Muscle layer of duodenum (tissue), 2 donors: Measurements from ENCODE around the gene ZNF827.
"Not testable (repeated sequence)": the region's sequence is repeated elsewhere in the genome, so short reads cannot be mapped to it uniquely, and the experiment has no call there.

Experiments
- H3K27ac ChIP-seq: one replicate; pipeline ENCODE4 v1.7.0; 2013; ENCODE audit warnings: mild to moderate bottlenecking, low read length
- H3K27me3 ChIP-seq: one replicate; pipeline ENCODE4 v1.7.0; 2013; ENCODE audit warnings: low read depth, mild to moderate bottlenecking, control low read depth, low read length
- H3K36me3 ChIP-seq, 2 donors: one replicate each; pipeline ENCODE4 v1.7.0; 2013; ENCODE audit warnings: low read length in 2 of 2, control low read depth in 1 of 2, mild to moderate bottlenecking in 1 of 2; ENCODE audit not compliant: insufficient read depth in 2 of 2, control insufficient read depth in 1 of 2
- H3K4me1 ChIP-seq, 2 donors: one replicate each; pipeline ENCODE4 v1.7.0; 2013; ENCODE audit warnings: low read length in 2 of 2, mild to moderate bottlenecking in 2 of 2, control low read depth in 1 of 2, moderate library complexity in 1 of 2; ENCODE audit not compliant: insufficient read depth in 2 of 2, control insufficient read depth in 1 of 2
- H3K4me3 ChIP-seq, 2 donors: one replicate each; pipeline ENCODE4 v1.7.0; 2013; ENCODE audit warnings: low read length in 2 of 2, low read depth in 1 of 2, mild to moderate bottlenecking in 1 of 2
- H3K9me3 ChIP-seq, 2 donors: one replicate each; pipeline ENCODE4 v1.7.0; 2013; ENCODE audit warnings: low read length in 2 of 2, control low read depth in 1 of 2, mild to moderate bottlenecking in 1 of 2; ENCODE audit not compliant: control insufficient read depth in 1 of 2
- donor health status: healthy.

Gene ZNF827

GRCh38 chr4:145839151-145839550 is 99.5 kb downstream of the ZNF827 start:
- Histone ChIP-seq H3K36me3 (peaks cover 4 to 6% of the 10 kb centered on the region in 2 donors), H3K27ac (no peak overlapping the region), H3K4me1 (no peaks in the 10 kb centered on the region), H3K4me3 (no peak overlapping the region), H3K27me3 (no peaks in the 10 kb centered on the region), H3K9me3 (no peaks in the 10 kb centered on the region)

GRCh38 chr4:145832384-145832783 is 106.2 kb downstream of the ZNF827 start:
- H3K36me3 ChIP-seq, H3K27me3 ChIP-seq, H3K4me1 ChIP-seq, H3K9me3 ChIP-seq, H3K27ac ChIP-seq, H3K4me3 ChIP-seq: not testable (repeated sequence)

DNA sequence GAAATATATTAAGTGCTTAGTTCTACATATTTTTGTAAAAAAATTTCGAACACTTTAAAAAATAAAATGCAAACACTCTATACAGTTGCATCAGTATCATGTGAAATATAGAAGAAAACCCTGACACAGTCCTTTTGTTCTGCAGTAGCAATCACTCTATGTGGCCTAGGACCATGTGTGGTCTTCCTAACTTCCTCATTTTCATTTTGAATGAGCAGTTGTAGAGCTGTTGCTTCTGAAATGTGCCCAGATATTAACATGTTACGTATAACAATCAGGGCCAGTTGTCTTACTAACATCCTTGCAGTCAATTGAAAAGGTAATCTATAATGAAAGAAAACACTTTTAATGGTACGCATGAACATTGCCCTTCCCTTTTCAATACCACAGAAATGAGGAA is 107.9 kb downstream of the ZNF827 start:
- H3K27me3 ChIP-seq: no peaks in the 10 kb centered on the region
- H3K9me3 ChIP-seq: no peaks in the 10 kb centered on the region
- H3K4me1 ChIP-seq: no peaks in the 10 kb centered on the region
- no peak overlapping the region for H3K27ac ChIP-seq
- H3K36me3 ChIP-seq: peaks cover 0 to 6% of the 10 kb centered on the region in 2 donors
- H3K4me3 ChIP-seq: no peak overlapping the region

DNA sequence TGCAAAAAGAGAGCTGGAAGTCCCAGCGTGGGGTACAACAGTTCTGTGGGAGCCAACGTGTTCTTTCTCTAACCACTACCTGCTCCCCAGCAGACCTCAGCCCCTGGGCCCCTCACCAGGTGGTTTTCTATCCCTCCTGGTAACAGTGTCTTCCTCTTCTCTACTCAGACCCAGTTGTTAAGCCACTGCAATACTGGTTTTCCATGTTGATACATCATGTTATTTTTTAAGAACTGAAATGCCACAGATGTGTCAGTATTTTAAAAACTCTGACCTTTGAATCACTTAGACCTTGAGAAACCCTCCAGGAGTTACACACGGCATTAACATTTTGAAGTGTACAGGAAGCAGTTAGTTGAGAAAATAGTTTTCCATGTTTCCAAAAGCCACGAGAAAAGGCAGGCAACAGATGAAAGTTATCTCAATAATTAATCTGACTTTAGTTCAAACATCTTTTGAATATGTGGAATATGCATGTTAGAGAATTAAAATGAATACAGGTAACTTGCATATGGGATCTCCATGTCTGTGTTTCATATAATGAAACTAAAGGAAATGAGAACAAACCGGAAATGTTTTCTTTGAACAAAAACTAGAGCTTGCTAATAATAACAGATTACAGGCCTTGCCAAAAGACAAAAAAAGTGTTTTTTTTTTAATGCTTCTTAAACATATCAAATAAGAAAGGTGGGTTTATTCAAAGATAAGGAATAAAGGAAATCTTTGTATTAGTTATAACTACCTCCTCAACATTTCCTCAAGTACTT is 108.8 kb downstream of the ZNF827 start:
- no peaks in the 10 kb centered on the region for H3K9me3 ChIP-seq
- peaks cover 0 to 6% of the 10 kb centered on the region in 2 donors for H3K36me3 ChIP-seq
- H3K4me3 ChIP-seq: no peak overlapping the region
- no peaks in the 10 kb centered on the region for H3K27me3 ChIP-seq
- H3K27ac ChIP-seq: no peak overlapping the region
- no peaks in the 10 kb centered on the region for H3K4me1 ChIP-seq

DNA sequence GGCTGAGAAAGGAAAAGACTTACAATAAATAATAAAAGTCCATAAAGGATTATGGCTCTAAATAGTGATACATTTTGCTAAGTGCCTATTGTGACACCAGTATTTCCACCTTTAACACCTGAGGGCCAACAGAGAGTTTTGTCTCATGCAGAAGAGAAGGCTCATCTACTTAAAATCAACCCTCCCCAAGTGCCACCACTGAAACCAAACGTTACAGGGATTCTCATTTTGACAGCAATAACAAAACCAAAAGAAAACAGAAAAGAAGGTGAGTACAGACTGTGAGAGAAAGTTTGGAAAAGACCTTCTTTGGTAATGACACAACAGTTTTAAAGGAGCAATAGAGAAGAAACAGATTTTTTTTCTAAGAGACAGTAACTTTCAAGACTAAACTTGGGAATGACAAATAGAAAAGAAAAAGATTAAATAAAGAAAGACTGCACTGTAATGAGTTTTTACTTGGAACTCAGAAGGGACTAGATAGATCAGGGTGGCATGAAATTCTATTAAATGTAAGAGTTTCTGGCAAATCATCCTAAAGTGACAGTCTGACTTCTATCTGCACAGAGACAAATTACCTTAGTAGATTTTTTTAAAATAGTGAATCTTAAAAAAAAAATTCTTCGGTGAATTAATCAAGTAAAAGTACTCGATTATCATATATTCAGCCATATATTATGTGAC is 109.7 kb downstream of the ZNF827 start:
- H3K27ac ChIP-seq: no peak overlapping the region
- H3K27me3 ChIP-seq: no peaks in the 10 kb centered on the region
- no peak overlapping the region for H3K4me3 ChIP-seq
- H3K9me3 ChIP-seq: no peaks in the 10 kb centered on the region
- H3K36me3 ChIP-seq: peaks cover 0 to 6% of the 10 kb centered on the region in 2 donors
- H3K4me1 ChIP-seq: no peaks in the 10 kb centered on the region

- no peaks in the 10 kb centered on the region for H3K27me3 ChIP-seq
- no peak overlapping the region for H3K4me3 ChIP-seq
- no peaks in the 10 kb centered on the region for H3K9me3 ChIP-seq
- no peaks in the 10 kb centered on the region for H3K4me1 ChIP-seq
- H3K36me3 ChIP-seq: peaks cover 1 to 6% of the 10 kb centered on the region in 2 donors
- H3K27ac ChIP-seq: no peak overlapping the region
Observed at GRCh38 chr4:145827885-145828284, 110.7 kb downstream of the ZNF827 start.

GRCh38 chr4:145825255-145825654 is 113.4 kb downstream of the ZNF827 start:
- H3K4me3 ChIP-seq: no peak overlapping the region
- H3K4me1 ChIP-seq: peaks cover 0 to 6% of the 10 kb centered on the region in 2 donors
- H3K9me3 ChIP-seq: no peaks in the 10 kb centered on the region
- no peak overlapping the region for H3K27ac ChIP-seq
- peaks cover 4 to 12% of the 10 kb centered on the region in 2 donors for H3K36me3 ChIP-seq
- no peaks in the 10 kb centered on the region for H3K27me3 ChIP-seq

GRCh38 chr4:145824463-145824862 is 114.2 kb downstream of the ZNF827 start:
- H3K27me3 ChIP-seq: no peaks in the 10 kb centered on the region
- peaks cover 4 to 12% of the 10 kb centered on the region in 2 donors for H3K36me3 ChIP-seq
- no peak overlapping the region for H3K27ac ChIP-seq
- peaks cover 0 to 7% of the 10 kb centered on the region in 2 donors for H3K4me1 ChIP-seq
- no peaks in the 10 kb centered on the region for H3K9me3 ChIP-seq
- H3K4me3 ChIP-seq: no peak overlapping the region

DNA sequence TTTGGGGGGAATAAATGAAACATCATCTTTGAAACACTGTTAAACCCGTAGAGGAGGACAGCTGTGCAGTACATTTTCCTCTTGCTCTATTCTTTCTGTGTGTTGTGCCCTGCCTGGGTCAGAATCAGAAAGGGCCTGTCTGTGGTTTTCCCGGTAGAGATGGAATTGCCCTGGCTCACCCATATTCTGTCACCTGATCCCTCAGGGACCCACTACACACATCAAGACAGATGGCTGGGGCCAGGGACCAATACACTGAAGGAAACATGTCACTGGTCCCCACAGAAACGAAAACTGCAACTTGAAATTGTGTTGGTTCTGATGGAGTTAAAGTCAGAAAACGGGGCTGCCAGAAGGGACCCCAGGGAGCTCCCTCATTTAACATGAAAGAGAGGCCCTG is 114.9 kb downstream of the ZNF827 start:
- H3K27me3 ChIP-seq: no peaks in the 10 kb centered on the region
- no peak overlapping the region for H3K27ac ChIP-seq
- peaks cover 4 to 12% of the 10 kb centered on the region in 2 donors for H3K36me3 ChIP-seq
- no peaks in the 10 kb centered on the region for H3K9me3 ChIP-seq
- peaks cover 0 to 10% of the 10 kb centered on the region in 2 donors for H3K4me1 ChIP-seq
- H3K4me3 ChIP-seq: no peak overlapping the region

GRCh38 chr4:145822581-145822980 is 116.0 kb downstream of the ZNF827 start:
- Histone ChIP-seq H3K27ac (no peak overlapping the region), H3K9me3 (no peaks in the 10 kb centered on the region), H3K27me3 (no peaks in the 10 kb centered on the region), H3K4me1 (peaks cover 0 to 10% of the 10 kb centered on the region in 2 donors), H3K36me3 (peaks cover 4 to 12% of the 10 kb centered on the region in 2 donors), H3K4me3 (no peak overlapping the region)

- Histone ChIP-seq H3K4me3 (no peak overlapping the region), H3K4me1 (peaks cover 0 to 10% of the 10 kb centered on the region in 2 donors)
Observed at GRCh38 chr4:145822181-145822580, 116.4 kb downstream of the ZNF827 start.

More at GRCh38 chr4:145822181-145822580, 116.4 kb downstream of the ZNF827 start:
- Histone ChIP-seq H3K9me3 (no peaks in the 10 kb centered on the region), H3K27me3 (no peaks in the 10 kb centered on the region), H3K27ac (no peak overlapping the region), H3K36me3 (peaks cover 4 to 12% of the 10 kb centered on the region in 2 donors)
